ENCODE data around the gene NIPAL3.
"Not testable (repeated sequence)": the region's sequence is repeated elsewhere in the genome, so short reads cannot be mapped to it uniquely, and the experiment has no call there.

The NIPAL3 gene

GRCh38 chr1:24493785-24494184, 78.2 kb downstream of the NIPAL3 start:
- DNase-seq = no peak

- no peak for DNase-seq
These were observed 83.0 kb downstream of the NIPAL3 start for GRCh38 chr1:24498589-24498988.

GRCh38 chr1:24500448-24501048, 84.9 kb downstream of the NIPAL3 start:
- DNase-seq = no peak

GRCh38 chr1:24501371-24502064, 85.9 kb downstream of the NIPAL3 start:
- peak; percentile 22 for DNase-seq

- no peak for DNase-seq
These were observed 86.6 kb downstream of the NIPAL3 start for GRCh38 chr1:24502065-24502708.

- DNase-seq = peak; percentile 6
These were observed 87.1 kb downstream of the NIPAL3 start, which contains the start of gene RCAN3 for GRCh38 chr1:24502709-24503058. Gene RCAN3 (plus strand): TSS chr1:24502836. CDS start chr1:24514373, 11,537 bp downstream.

GRCh38 chr1:24503059-24503751, 87.6 kb downstream of the NIPAL3 start:
- DNase-seq = no peak

- DNase-seq = no peak
These were observed 88.4 kb downstream of the NIPAL3 start for GRCh38 chr1:24503870-24504523.

GRCh38 chr1:24504560-24504959, 89.0 kb downstream of the NIPAL3 start:
- DNase-seq = no peak

GRCh38 chr1:24505816-24506215, 90.2 kb downstream of the NIPAL3 start:
- no peak for DNase-seq

GRCh38 chr1:24506691-24507381, 91.2 kb downstream of the NIPAL3 start:
- no peak for DNase-seq

- DNase-seq = no peak
These were observed 91.8 kb downstream of the NIPAL3 start for GRCh38 chr1:24507405-24507804.

- no peak for DNase-seq
These were observed 93.3 kb downstream of the NIPAL3 start for GRCh38 chr1:24508911-24509310.

GRCh38 chr1:24513706-24514105, 98.1 kb downstream of the NIPAL3 start:
- no peak for DNase-seq

- DNase-seq = no peak
These were observed 99.3 kb downstream of the NIPAL3 start for GRCh38 chr1:24514946-24515345.

GRCh38 chr1:24515671-24516209, 100.1 kb downstream of the NIPAL3 start:
- not testable (repeated sequence) for DNase-seq

GRCh38 chr1:24516506-24516905, 100.9 kb downstream of the NIPAL3 start:
- no peak for DNase-seq

GRCh38 chr1:24517898-24518297, 102.3 kb downstream of the NIPAL3 start:
- DNase-seq = no peak

GRCh38 chr1:24520282-24520681, 104.7 kb downstream of the NIPAL3 start:
- not testable (repeated sequence) for DNase-seq

Measured in GF-D8 (cell line).